T-cell (primary cell): Measurements from ENCODE around the gene CLIC4. TPM values are rescaled to one million over a fixed set of nuclear protein-coding genes. Genes with fewer than 3 reads are reported as not detected.
"Not testable (repeated sequence)": the region's sequence is repeated elsewhere in the genome, so short reads cannot be mapped to it uniquely, and the experiment has no call there.

ENCODE experiments used
- ATAC-seq, 4 experiments: fragments of 200-7000 bp in 3 of 4; fragments of 150-1000 bp in 1 of 4; cut with Tn5 transposase; replicated peaks in 1 of 4; 1 replicate in 3 of 4; 2 replicates in 1 of 4; pipeline ENCODE4 v1.10.0; 2021; ENCODE audit warnings: moderate library complexity in 3 of 4, mild to moderate bottlenecking in 2 of 4, moderate number of reproducible peaks in 1 of 4
- CTCF ChIA-PET, 2 donors: fragments of 300-600 bp; sonication (Branson Sonifier 250); formaldehyde crosslinking; loops; one replicate each; lab custom pipeline; 2022; ENCODE audit warnings: antibody characterized with exemption in 2 of 2; lab: Charles Lee
- POLR2A ChIA-PET, 2 donors: fragments of 300-600 bp; sonication (Branson Sonifier 250); formaldehyde crosslinking; loops; one replicate each; lab custom pipeline; 2022; ENCODE audit warnings: antibody characterized with exemption in 2 of 2; lab: Charles Lee
- DNase-seq, 35 experiments: peaks; one replicate each; pipeline versions ENCODE4 v3.0.0 to v3.0.0-alpha.2; 2013 to 2023
- H3K27ac ChIP-seq: one replicate; pipeline ENCODE4 v1.5.1; 2013; ENCODE audit warnings: low read length
- H3K27me3 ChIP-seq, 2 experiments: replicated peaks in 1 of 2; 1 replicate in 1 of 2; 2 replicates in 1 of 2; pipeline versions ENCODE4 v1.6.1 to v1.7.0; 2013; ENCODE audit warnings: low read length in 1 of 2, mixed read lengths in 1 of 2; ENCODE audit not compliant: control insufficient read depth in 2 of 2, insufficient read depth in 2 of 2; ENCODE audit errors: extremely low read depth in 1 of 2
- H3K36me3 ChIP-seq, 2 donors: 1 replicate in 1 of 2; 2 replicates in 1 of 2; pipeline versions ENCODE4 v1.6.1 to v1.7.0; 2013; ENCODE audit warnings: low read length in 1 of 2; ENCODE audit not compliant: control insufficient read depth in 2 of 2, insufficient read depth in 1 of 2; ENCODE audit errors: extremely low read depth in 1 of 2
- H3K4me1 ChIP-seq, 2 experiments: 1 replicate in 1 of 2; 2 replicates in 1 of 2; pipeline versions ENCODE4 v1.6.1 to v1.7.0; 2013; ENCODE audit warnings: low read length in 2 of 2, mixed read lengths in 1 of 2; ENCODE audit not compliant: insufficient read depth in 2 of 2, control insufficient read depth in 1 of 2; ENCODE audit errors: extremely low read depth in 1 of 2
- H3K4me3 ChIP-seq, 2 donors: 1 replicate in 1 of 2; 2 replicates in 1 of 2; pipeline versions ENCODE4 v1.5.1 to v1.7.0; 2013; ENCODE audit warnings: mild to moderate bottlenecking in 2 of 2, low read length in 1 of 2, moderate library complexity in 1 of 2; ENCODE audit not compliant: control insufficient read depth in 1 of 2; ENCODE audit errors: extremely low read depth in 1 of 2
- H3K9me3 ChIP-seq: 2 replicates; pipeline ENCODE4 v1.7.0; 2013
- H3K27ac Mint-ChIP-seq, 2 donors: one replicate each; pipeline ENCODE4 v1.8.0; 2020 to 2021; ENCODE audit warnings: mild to moderate bottlenecking in 2 of 2, mixed read lengths in 2 of 2
- H3K27me3 Mint-ChIP-seq, 2 donors: one replicate each; pipeline ENCODE4 v1.8.0; 2021 to 2022; ENCODE audit warnings: mixed read lengths in 2 of 2
- H3K36me3 Mint-ChIP-seq: one replicate; pipeline ENCODE4 v1.8.0; 2021; ENCODE audit warnings: mixed read lengths
- H3K4me1 Mint-ChIP-seq, 3 donors: one replicate each; pipeline ENCODE4 v1.8.0; 2020 to 2022; ENCODE audit warnings: mixed read lengths in 3 of 3, mild to moderate bottlenecking in 1 of 3
- H3K4me3 Mint-ChIP-seq, 3 donors: one replicate each; pipeline ENCODE4 v1.8.0; 2020 to 2022; ENCODE audit warnings: mild to moderate bottlenecking in 3 of 3, mixed read lengths in 3 of 3, moderate library complexity in 3 of 3
- H3K9me3 Mint-ChIP-seq, 3 donors: one replicate each; pipeline ENCODE4 v1.8.0; 2020 to 2022; ENCODE audit warnings: mixed read lengths in 3 of 3
- WGBS: methylation state at CpG from one replicate; pipeline ENCODE4 v1.1.5; 2013; ENCODE audit warnings: missing lambda C conversion rate; ENCODE audit not compliant: insufficient coverage; 5-methylcytosine and 5-hydroxymethylcytosine counted together
- total RNA-seq, 35 experiments: library from RNA in 6 of 35; stranded (reverse) in 6 of 35; fragments of 120-200 nt in 1 of 35; gene quantifications; one replicate each; pipeline versions ENCODE4 v1.2.1 to v1.2.4 and lab custom pipeline; 2013 to 2026

Gene CLIC4
- total RNA-seq, 5 donors from 2014 or later (not counting 1 experiment from before 2014, with no cell fraction given): 0.75 to 9.1 (median 5.5) TPM

- ChIA-PET CTCF (no interaction called here), POLR2A (no interaction called here)
- Histone ChIP-seq H3K27me3 (peaks cover 0 to 5% of the 10 kb centered on the region in 2 experiments), H3K4me3 (no peak overlapping the region), H3K4me1 (peaks cover 0 to 3% of the 10 kb centered on the region in 2 experiments), H3K9me3 (no peaks in the 10 kb centered on the region), H3K27ac (no peak overlapping the region), H3K36me3 (no peaks in the 10 kb centered on the region)
- no peak overlapping the region for H3K4me3 Mint-ChIP-seq
- ATAC-seq (no peak), DNase-seq (no peak)
- no peaks in the 10 kb centered on the region for H3K9me3 Mint-ChIP-seq
- H3K27ac Mint-ChIP-seq: no peak overlapping the region
- peaks cover 4 to 9% (median 8%) of the 10 kb centered on the region in 3 donors for H3K4me1 Mint-ChIP-seq
- no peaks in the 10 kb centered on the region for H3K36me3 Mint-ChIP-seq
- 97% methylated on average over 8 of the region's 10 CpGs for WGBS
- peaks cover 0 to 3% of the 10 kb centered on the region in 2 donors for H3K27me3 Mint-ChIP-seq
Measured at GRCh38 chr1:24728982-24729381, 16.3 kb upstream of the CLIC4 start.

DNA sequence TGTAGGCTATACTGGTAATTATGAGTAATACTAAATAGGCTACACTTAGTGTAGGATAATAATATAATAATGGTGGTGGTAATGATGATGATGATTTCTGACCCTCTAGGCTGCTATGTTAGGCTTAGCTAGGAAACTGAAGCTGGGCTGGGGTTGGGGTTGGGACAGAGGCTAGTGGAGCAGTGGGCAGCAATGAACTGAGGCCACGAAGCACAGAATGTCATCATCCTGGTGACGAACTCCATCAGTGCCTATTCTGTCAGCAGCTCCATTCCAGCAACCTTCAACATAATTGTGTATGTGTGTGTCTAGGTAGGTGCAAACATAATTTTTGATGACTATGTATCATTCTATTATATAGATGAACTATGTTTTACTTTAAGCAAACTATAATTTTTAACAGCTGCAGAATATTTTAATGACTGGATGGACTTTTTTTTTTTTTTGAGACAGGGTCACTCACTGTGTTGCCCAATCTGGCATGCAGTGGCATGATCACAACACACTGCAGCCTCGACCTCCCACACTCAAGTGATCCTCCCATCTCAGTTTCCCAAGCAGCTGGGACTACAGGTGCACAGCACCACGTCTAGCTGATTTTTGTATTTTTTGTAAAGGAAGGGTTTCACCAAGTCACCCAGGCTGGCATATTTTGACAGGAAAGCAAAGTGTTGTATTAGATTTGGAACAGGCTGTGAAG is 12.9 kb upstream of the CLIC4 start:
- peaks cover 3 to 12% (median 9%) of the 10 kb centered on the region in 3 donors for H3K4me1 Mint-ChIP-seq

DNA sequence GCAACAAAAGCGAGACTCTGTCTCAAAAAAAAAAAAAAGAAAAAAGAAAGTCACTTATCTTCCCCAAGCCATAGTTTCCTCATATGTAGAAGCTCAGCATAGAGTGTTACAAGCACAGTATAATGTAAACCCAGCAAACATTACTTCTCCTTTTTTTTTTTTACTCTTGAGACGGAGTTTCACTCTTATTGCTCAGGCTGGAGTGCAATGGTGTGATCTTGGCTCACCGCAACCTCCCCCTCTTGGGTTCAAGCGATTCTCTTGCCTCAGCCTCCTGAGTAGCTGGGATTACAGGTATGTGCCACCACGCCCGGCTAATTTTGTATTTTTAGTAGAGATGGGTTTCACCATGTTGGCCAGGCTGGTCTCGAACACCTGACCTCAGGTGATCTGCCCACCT is 11.9 kb upstream of the CLIC4 start:
- 100% methylated on average over 1 of the region's 7 CpGs for WGBS
- H3K27ac ChIP-seq, H3K4me1 Mint-ChIP-seq, H3K9me3 Mint-ChIP-seq, H3K27me3 ChIP-seq, H3K4me3 ChIP-seq, CTCF ChIA-PET, DNase-seq, H3K4me3 Mint-ChIP-seq, H3K36me3 Mint-ChIP-seq, H3K36me3 ChIP-seq, ATAC-seq, H3K9me3 ChIP-seq, H3K27me3 Mint-ChIP-seq, H3K4me1 ChIP-seq: not testable (repeated sequence)
- H3K27ac Mint-ChIP-seq: peak overlapping the region in 1 of 2 donors; percentile 39
- POLR2A ChIA-PET: interaction anchor here (0.6 to 0.7 kb wide), 2 partner anchors 23 to 437 kb away, joined by 5 read pairs; no protein-coding TSS in a partner anchor

More for the DNA sequence above, 12.9 kb upstream of the CLIC4 start:
- H3K27ac ChIP-seq: no peak overlapping the region
- H3K36me3 ChIP-seq: no peaks in the 10 kb centered on the region
- no peaks in the 10 kb centered on the region for H3K9me3 Mint-ChIP-seq
- H3K9me3 ChIP-seq: no peaks in the 10 kb centered on the region
- WGBS: no CpG with 5 or more reads among the region's 4 CpGs
- ChIA-PET CTCF (interaction anchor here in 1 of 2 donors (0.7 kb wide), 1 partner anchor 139 kb away, joined by 3 read pairs; no protein-coding TSS in a partner anchor), POLR2A (interaction anchor here in 1 of 2 donors (0.6 kb wide), 1 partner anchor 368 kb away, joined by 3 read pairs; no protein-coding TSS in a partner anchor)
- H3K36me3 Mint-ChIP-seq: no peaks in the 10 kb centered on the region
- H3K27ac Mint-ChIP-seq: no peak overlapping the region
- DNase-seq (no peak), ATAC-seq (no peak)
- peaks cover 3% of the 10 kb centered on the region in 2 experiments for H3K4me1 ChIP-seq
- H3K4me3 ChIP-seq: no peak overlapping the region
- peaks cover 0 to 3% of the 10 kb centered on the region in 2 experiments for H3K27me3 ChIP-seq
- no peaks in the 10 kb centered on the region for H3K27me3 Mint-ChIP-seq
- H3K4me3 Mint-ChIP-seq: no peak overlapping the region

- WGBS: 100% methylated on average over 1 of the region's 5 CpGs
- H3K9me3 ChIP-seq: no peaks in the 10 kb centered on the region
- ATAC-seq (no peak), DNase-seq (no peak)
- Mint-ChIP-seq H3K4me3 (no peak overlapping the region), H3K27me3 (no peaks in the 10 kb centered on the region), H3K9me3 (no peaks in the 10 kb centered on the region), H3K4me1 (peaks cover 0 to 9% (median 6%) of the 10 kb centered on the region in 3 donors), H3K27ac (no peak overlapping the region), H3K36me3 (no peaks in the 10 kb centered on the region)
- no peak overlapping the region for H3K27ac ChIP-seq
- no peaks in the 10 kb centered on the region for H3K36me3 ChIP-seq
- H3K27me3 ChIP-seq: peaks cover 0 to 3% of the 10 kb centered on the region in 2 experiments
- H3K4me1 ChIP-seq: peaks cover 0 to 3% of the 10 kb centered on the region in 2 experiments
- CTCF ChIA-PET: no interaction called here
- H3K4me3 ChIP-seq: no peak overlapping the region
- POLR2A ChIA-PET: no interaction called here
Measured at GRCh38 chr1:24735156-24735508, 10.1 kb upstream of the CLIC4 start.

DNA sequence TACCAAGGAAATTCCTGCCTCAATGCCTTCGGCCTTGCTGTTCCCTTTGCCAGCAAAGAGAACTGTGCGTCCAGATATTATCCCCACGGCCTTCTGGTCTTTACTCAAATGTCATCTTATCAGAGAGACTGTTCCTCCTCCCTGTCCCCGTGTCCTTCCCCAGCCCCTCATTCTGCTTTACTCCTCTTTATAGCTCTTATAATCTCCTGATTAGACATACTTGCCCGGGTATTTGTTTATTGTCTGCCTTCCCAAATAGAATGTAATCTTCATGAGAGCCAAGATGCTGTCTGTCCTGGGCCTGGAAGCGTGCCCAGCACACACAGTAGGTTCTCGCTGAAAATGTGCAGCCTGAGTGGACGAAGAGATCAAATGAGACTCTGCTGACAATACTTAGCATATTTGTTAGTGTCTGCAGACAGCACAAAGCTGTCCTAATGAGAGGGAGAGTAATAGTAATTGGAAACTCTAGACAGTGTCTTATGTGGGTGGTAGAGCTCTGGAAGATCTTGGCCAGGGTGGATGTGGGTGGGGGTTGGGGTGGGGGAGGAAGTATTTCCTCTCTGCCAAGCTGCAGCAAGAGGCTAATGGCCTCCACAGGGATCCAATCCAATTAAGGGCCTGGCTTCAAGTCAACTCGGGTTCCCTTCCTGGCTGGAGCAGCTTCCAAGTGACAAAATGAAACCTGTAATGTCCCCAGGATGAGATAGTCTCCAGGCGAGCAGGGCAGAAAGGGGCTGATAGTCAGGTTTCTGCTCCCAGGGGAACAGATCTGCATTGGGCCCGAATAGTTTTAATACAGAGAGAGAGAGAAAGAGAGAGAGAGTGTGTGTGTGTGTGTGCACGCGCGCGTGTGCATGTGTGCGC is 9.5 kb upstream of the CLIC4 start:
- H3K4me1 Mint-ChIP-seq: peaks cover 0 to 9% (median 6%) of the 10 kb centered on the region in 3 donors
- ATAC-seq (no peak), DNase-seq (no peak)
- CTCF ChIA-PET: no interaction called here
- 79% methylated on average over 10 of the region's 16 CpGs for WGBS
- H3K9me3 Mint-ChIP-seq: no peaks in the 10 kb centered on the region
- POLR2A ChIA-PET: interaction anchor here in 1 of 2 donors (0.5 kb wide), 1 partner anchor 13 kb away, joined by 4 read pairs; no protein-coding TSS in a partner anchor
- Histone ChIP-seq H3K9me3 (no peaks in the 10 kb centered on the region), H3K4me3 (no peak overlapping the region), H3K36me3 (no peaks in the 10 kb centered on the region), H3K27ac (no peak overlapping the region), H3K27me3 (peaks cover 0 to 3% of the 10 kb centered on the region in 2 experiments), H3K4me1 (peaks cover 0 to 3% of the 10 kb centered on the region in 2 experiments)
- no peak overlapping the region for H3K4me3 Mint-ChIP-seq
- no peak overlapping the region for H3K27ac Mint-ChIP-seq
- H3K27me3 Mint-ChIP-seq: no peaks in the 10 kb centered on the region
- H3K36me3 Mint-ChIP-seq: no peaks in the 10 kb centered on the region

DNA sequence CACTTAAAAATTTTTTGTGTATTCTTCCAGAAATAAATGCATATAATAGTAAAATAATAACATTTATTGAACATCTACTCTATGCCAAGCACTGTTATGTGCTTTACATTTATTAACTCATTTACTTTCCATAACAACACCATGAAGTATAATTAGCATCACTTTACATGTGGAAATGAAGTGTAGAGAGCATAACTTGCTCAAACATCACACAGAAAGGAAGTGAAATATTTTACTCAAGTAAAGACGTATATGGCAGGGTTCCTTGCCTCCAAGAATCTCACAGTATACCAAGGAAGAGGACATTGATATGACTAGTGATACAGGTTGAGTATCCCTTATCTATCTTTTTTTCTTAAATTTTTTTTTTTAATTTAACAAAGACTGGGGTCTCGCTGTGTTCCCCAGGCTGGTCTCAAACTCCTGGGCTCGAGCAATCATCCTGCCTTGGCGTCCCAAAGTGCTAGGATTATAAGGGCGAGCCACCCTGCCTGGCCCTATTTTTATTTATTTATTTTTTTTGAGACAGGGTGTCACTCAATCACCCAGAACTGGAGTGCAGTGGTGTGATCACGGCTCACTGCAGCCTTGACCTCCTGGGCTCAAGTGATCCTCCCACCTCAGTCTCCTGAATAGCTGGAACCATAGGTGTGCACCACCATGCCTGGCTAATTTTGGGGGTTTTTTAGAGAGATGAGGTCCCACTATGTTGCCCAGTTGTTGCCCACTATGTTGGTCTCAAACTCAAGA is 7.7 kb upstream of the CLIC4 start:
- Mint-ChIP-seq H3K4me1 (peaks cover 2 to 22% (median 14%) of the 10 kb centered on the region in 3 donors), H3K27ac (no peak overlapping the region), H3K4me3 (no peak overlapping the region), H3K36me3 (no peaks in the 10 kb centered on the region), H3K9me3 (no peaks in the 10 kb centered on the region), H3K27me3 (peaks cover 9% of the 10 kb centered on the region in 2 donors)
- Histone ChIP-seq H3K36me3 (no peaks in the 10 kb centered on the region), H3K27me3 (peaks cover 0 to 6% of the 10 kb centered on the region in 2 experiments), H3K27ac (no peak overlapping the region), H3K4me3 (no peak overlapping the region), H3K4me1 (peaks cover 0 to 5% of the 10 kb centered on the region in 2 experiments), H3K9me3 (no peaks in the 10 kb centered on the region)
- ATAC-seq (no peak), DNase-seq (no peak)
- CTCF ChIA-PET: interaction anchor here in 1 of 2 donors (0.7 kb wide), 1 partner anchor 325 kb away, joined by 6 read pairs; no protein-coding TSS in a partner anchor
- POLR2A ChIA-PET: no interaction called here
- WGBS: 60% methylated on average over 1 of the region's 6 CpGs
